Measurements from ENCODE around the gene PFDN1. TPM values are rescaled to one million over a fixed set of nuclear protein-coding genes. Genes with fewer than 3 reads are reported as not detected.

Gene PFDN1
- total and polyA plus RNA-seq, 5 donors from 2014 or later: 34.3 to 152 (median 109) TPM

- Mint-ChIP-seq H3K9me3 (peaks cover 0 to 2% (median 0%) of the 10 kb centered on the region in 7 donors), H3K4me3 (no peak overlapping the region), H3K27me3 (no peaks in the 10 kb centered on the region), H3K27ac (no peak overlapping the region), H3K36me3 (peaks cover 45% of the 10 kb centered on the region), H3K4me1 (peaks cover 15 to 46% (median 37%) of the 10 kb centered on the region in 4 donors)
- Histone ChIP-seq H3K4me1 (ENCODE audit: control insufficient read depth, insufficient read depth, low read length, poor library complexity, severe bottlenecking) (peaks cover 16% of the 10 kb centered on the region), H3K36me3 (ENCODE audit: control insufficient read depth, insufficient read depth, low read length) (peaks cover 10% of the 10 kb centered on the region), H3K9me3 (ENCODE audit: control insufficient read depth in 2 of 2, low read length in 2 of 2) (no peaks in the 10 kb centered on the region), H3K27me3 (ENCODE audit: control insufficient read depth, insufficient read depth, low read length) (no peaks in the 10 kb centered on the region), H3K4me3 (ENCODE audit: low read depth, low read length) (no peak overlapping the region), H3K27ac (ENCODE audit: insufficient read depth, low read length, poor library complexity, severe bottlenecking) (no peak overlapping the region)
- DNase-seq: no peak
- ATAC-seq (ENCODE audit: low read depth in 2 of 2): no peak
These were observed 46.2 kb downstream of the PFDN1 start for GRCh38 chr5:140256726-140257125.

- H3K4me1 ChIP-seq (ENCODE audit: control insufficient read depth, insufficient read depth, low read length, poor library complexity, severe bottlenecking): peaks cover 22% of the 10 kb centered on the region
These were observed 47.3 kb downstream of the PFDN1 start for GRCh38 chr5:140255460-140256157.

GRCh38 chr5:140253985-140254384 is 48.9 kb downstream of the PFDN1 start:
- Mint-ChIP-seq H3K27ac (no peak overlapping the region), H3K36me3 (peaks cover 37% of the 10 kb centered on the region), H3K4me3 (no peak overlapping the region), H3K4me1 (peaks cover 27 to 45% (median 40%) of the 10 kb centered on the region in 4 donors), H3K9me3 (no peaks in the 10 kb centered on the region), H3K27me3 (no peaks in the 10 kb centered on the region)
- DNase-seq: peak in 1 of 3 donors; percentile 53
- H3K36me3 ChIP-seq (ENCODE audit: control insufficient read depth, insufficient read depth, low read length): peaks cover 10% of the 10 kb centered on the region
- H3K27ac ChIP-seq (ENCODE audit: insufficient read depth, low read length, poor library complexity, severe bottlenecking): no peak overlapping the region
- ATAC-seq (ENCODE audit: low read depth in 2 of 2): no peak
- no peaks in the 10 kb centered on the region for H3K27me3 ChIP-seq (ENCODE audit: control insufficient read depth, insufficient read depth, low read length)
- H3K4me1 ChIP-seq (ENCODE audit: control insufficient read depth, insufficient read depth, low read length, poor library complexity, severe bottlenecking): peaks cover 18% of the 10 kb centered on the region
- H3K9me3 ChIP-seq (ENCODE audit: control insufficient read depth in 2 of 2, low read length in 2 of 2): no peaks in the 10 kb centered on the region
- no peak overlapping the region for H3K4me3 ChIP-seq (ENCODE audit: low read depth, low read length)

More at GRCh38 chr5:140255460-140256157, 47.3 kb downstream of the PFDN1 start:
- H3K27me3 Mint-ChIP-seq: no peaks in the 10 kb centered on the region
- Histone ChIP-seq H3K27me3 (ENCODE audit: control insufficient read depth, insufficient read depth, low read length) (no peaks in the 10 kb centered on the region), H3K27ac (ENCODE audit: insufficient read depth, low read length, poor library complexity, severe bottlenecking) (no peak overlapping the region), H3K4me3 (ENCODE audit: low read depth, low read length) (no peak overlapping the region), H3K36me3 (ENCODE audit: control insufficient read depth, insufficient read depth, low read length) (peaks cover 10% of the 10 kb centered on the region), H3K9me3 (ENCODE audit: control insufficient read depth in 2 of 2, low read length in 2 of 2) (no peaks in the 10 kb centered on the region)
- DNase-seq: peak in 1 of 3 donors; percentile 29
- H3K9me3 Mint-ChIP-seq: peaks cover 0 to 2% (median 0%) of the 10 kb centered on the region in 7 donors
- H3K4me3 Mint-ChIP-seq: no peak overlapping the region
- no peak for ATAC-seq (ENCODE audit: low read depth in 2 of 2)
- peaks cover 41% of the 10 kb centered on the region for H3K36me3 Mint-ChIP-seq
- no peak overlapping the region for H3K27ac Mint-ChIP-seq
- peaks cover 22 to 45% (median 38%) of the 10 kb centered on the region in 4 donors for H3K4me1 Mint-ChIP-seq

- ATAC-seq (ENCODE audit: low read depth in 2 of 2) (no peak), DNase-seq (no peak)
- Histone ChIP-seq H3K4me1 (ENCODE audit: control insufficient read depth, insufficient read depth, low read length, poor library complexity, severe bottlenecking) (peaks cover 18% of the 10 kb centered on the region), H3K4me3 (ENCODE audit: low read depth, low read length) (no peak overlapping the region), H3K36me3 (ENCODE audit: control insufficient read depth, insufficient read depth, low read length) (peaks cover under 1% of the 10 kb centered on the region), H3K27me3 (ENCODE audit: control insufficient read depth, insufficient read depth, low read length) (no peaks in the 10 kb centered on the region), H3K27ac (ENCODE audit: insufficient read depth, low read length, poor library complexity, severe bottlenecking) (no peak overlapping the region), H3K9me3 (ENCODE audit: control insufficient read depth in 2 of 2, low read length in 2 of 2) (no peaks in the 10 kb centered on the region)
- no peaks in the 10 kb centered on the region for H3K27me3 Mint-ChIP-seq
- H3K36me3 Mint-ChIP-seq: peaks cover 23% of the 10 kb centered on the region
- H3K4me1 Mint-ChIP-seq: peaks cover 24 to 36% (median 33%) of the 10 kb centered on the region in 4 donors
- no peaks in the 10 kb centered on the region for H3K9me3 Mint-ChIP-seq
- H3K4me3 Mint-ChIP-seq: peak overlapping the region in 2 of 4 donors; percentile 11 to 23
- peak overlapping the region in 2 of 3 donors; percentile 74 to 85 for H3K27ac Mint-ChIP-seq
These were observed 50.3 kb downstream of the PFDN1 start for GRCh38 chr5:140252470-140253126.

GRCh38 chr5:140251527-140251973 is 51.4 kb downstream of the PFDN1 start:
- H3K4me3 Mint-ChIP-seq: no peak overlapping the region
- no peaks in the 10 kb centered on the region for H3K27me3 Mint-ChIP-seq
- peaks cover 19 to 33% (median 28%) of the 10 kb centered on the region in 4 donors for H3K4me1 Mint-ChIP-seq

GRCh38 chr5:140250386-140250785 is 52.5 kb downstream of the PFDN1 start:
- Histone ChIP-seq H3K9me3 (ENCODE audit: control insufficient read depth in 2 of 2, low read length in 2 of 2) (no peaks in the 10 kb centered on the region), H3K4me1 (ENCODE audit: control insufficient read depth, insufficient read depth, low read length, poor library complexity, severe bottlenecking) (peaks cover 18% of the 10 kb centered on the region), H3K36me3 (ENCODE audit: control insufficient read depth, insufficient read depth, low read length) (peaks cover 6% of the 10 kb centered on the region), H3K4me3 (ENCODE audit: low read depth, low read length) (no peak overlapping the region), H3K27ac (ENCODE audit: insufficient read depth, low read length, poor library complexity, severe bottlenecking) (no peak overlapping the region), H3K27me3 (ENCODE audit: control insufficient read depth, insufficient read depth, low read length) (no peaks in the 10 kb centered on the region)
- DNase-seq (no peak), ATAC-seq (ENCODE audit: low read depth in 2 of 2) (no peak)
- Mint-ChIP-seq H3K27me3 (no peaks in the 10 kb centered on the region), H3K4me1 (peaks cover 19 to 37% (median 33%) of the 10 kb centered on the region in 4 donors), H3K4me3 (peak overlapping the region in 1 of 4 donors; percentile 18), H3K36me3 (peaks cover 19% of the 10 kb centered on the region), H3K27ac (peak overlapping the region in 1 of 3 donors; percentile 90), H3K9me3 (no peaks in the 10 kb centered on the region)

More at GRCh38 chr5:140251527-140251973, 51.4 kb downstream of the PFDN1 start:
- Histone ChIP-seq H3K27me3 (ENCODE audit: control insufficient read depth, insufficient read depth, low read length) (no peaks in the 10 kb centered on the region), H3K27ac (ENCODE audit: insufficient read depth, low read length, poor library complexity, severe bottlenecking) (no peak overlapping the region), H3K4me1 (ENCODE audit: control insufficient read depth, insufficient read depth, low read length, poor library complexity, severe bottlenecking) (peaks cover 18% of the 10 kb centered on the region), H3K36me3 (ENCODE audit: control insufficient read depth, insufficient read depth, low read length) (no peaks in the 10 kb centered on the region), H3K9me3 (ENCODE audit: control insufficient read depth in 2 of 2, low read length in 2 of 2) (no peaks in the 10 kb centered on the region), H3K4me3 (ENCODE audit: low read depth, low read length) (no peak overlapping the region)
- DNase-seq: peak in 2 of 3 donors; percentile 23 to 86
- Mint-ChIP-seq H3K9me3 (no peaks in the 10 kb centered on the region), H3K36me3 (peaks cover 18% of the 10 kb centered on the region), H3K27ac (peak overlapping the region; percentile 74 to 87 (median 85))
- ATAC-seq (ENCODE audit: low read depth in 2 of 2): peak; percentile 64 to 72

GRCh38 chr5:140249536-140249935 is 53.4 kb downstream of the PFDN1 start:
- Histone ChIP-seq H3K27me3 (ENCODE audit: control insufficient read depth, insufficient read depth, low read length) (no peaks in the 10 kb centered on the region), H3K27ac (ENCODE audit: insufficient read depth, low read length, poor library complexity, severe bottlenecking) (no peak overlapping the region), H3K4me1 (ENCODE audit: control insufficient read depth, insufficient read depth, low read length, poor library complexity, severe bottlenecking) (peaks cover 18% of the 10 kb centered on the region), H3K4me3 (ENCODE audit: low read depth, low read length) (no peak overlapping the region), H3K9me3 (ENCODE audit: control insufficient read depth in 2 of 2, low read length in 2 of 2) (no peaks in the 10 kb centered on the region), H3K36me3 (ENCODE audit: control insufficient read depth, insufficient read depth, low read length) (peaks cover 10% of the 10 kb centered on the region)
- ATAC-seq (ENCODE audit: low read depth in 2 of 2) (no peak), DNase-seq (peak in 1 of 3 donors; percentile 73)
- H3K27me3 Mint-ChIP-seq: no peaks in the 10 kb centered on the region
- H3K27ac Mint-ChIP-seq: peak overlapping the region; percentile 23 to 79 (median 49)
- no peaks in the 10 kb centered on the region for H3K9me3 Mint-ChIP-seq
- peaks cover 28% of the 10 kb centered on the region for H3K36me3 Mint-ChIP-seq
- peaks cover 19 to 45% (median 34%) of the 10 kb centered on the region in 4 donors for H3K4me1 Mint-ChIP-seq
- H3K4me3 Mint-ChIP-seq: no peak overlapping the region
